Stimulated activated CD4-positive, alpha-beta T cell treated with anti-CD3 and anti-CD28 coated beads, Interleukin-2, amount 100 ng/mL, for 24 hours (primary cell): ENCODE measurements around the gene SELPLG.
A peak's percentile ranks its signal among the peaks of the same experiment; 100 is the strongest.

Experiments
- DNase-seq, 2 donors: peaks; one replicate each; pipeline ENCODE4 v3.0.0-alpha.2; 2020

The SELPLG gene

DNA sequence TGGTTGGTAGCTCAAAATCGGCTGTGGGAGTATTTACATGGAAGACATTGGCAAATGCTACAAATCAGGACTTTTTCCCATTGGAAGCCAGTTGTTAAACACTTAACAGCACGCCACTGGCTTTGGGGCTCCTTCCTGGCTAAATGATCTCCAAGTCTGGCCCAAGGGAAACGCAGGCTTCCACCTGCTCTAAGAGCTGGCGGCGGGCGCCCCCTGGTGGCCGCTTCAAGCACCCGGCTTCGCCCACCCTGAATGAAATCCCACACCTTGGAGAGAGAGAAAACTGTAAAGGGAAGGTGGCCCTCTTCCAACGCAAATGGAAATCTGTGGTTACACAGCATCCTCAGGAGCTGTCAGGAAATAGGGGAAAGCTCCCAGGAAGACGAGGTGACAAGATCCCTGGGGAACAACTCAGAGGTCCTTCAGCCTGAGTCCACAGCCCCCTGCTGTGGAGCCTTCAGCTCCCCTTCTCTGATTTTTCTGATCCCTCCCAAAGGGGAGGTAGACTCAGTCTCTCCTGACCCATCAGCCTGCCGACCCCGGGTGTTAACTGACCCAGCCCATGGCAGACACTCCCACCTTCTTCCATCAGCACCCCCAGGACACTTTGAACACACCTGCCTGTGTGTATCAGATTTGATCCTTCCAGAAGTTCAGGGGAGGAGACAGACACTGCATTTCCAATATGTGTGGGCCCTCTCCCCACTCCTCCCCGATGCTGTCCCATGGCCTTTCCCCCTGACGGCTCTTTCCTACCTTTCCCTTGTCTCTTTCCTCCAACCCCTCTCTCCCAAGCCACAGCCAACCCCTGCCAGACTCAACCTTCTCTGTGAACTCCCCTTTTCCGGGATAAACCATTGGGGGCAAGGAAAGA is 15.4 kb downstream of the SELPLG start:
- DNase-seq = peak; percentile 85

- peak; percentile 77 to 81 for DNase-seq
Observed at GRCh38 chr12:108616941-108617858, 16.5 kb downstream of the SELPLG start.

DNA sequence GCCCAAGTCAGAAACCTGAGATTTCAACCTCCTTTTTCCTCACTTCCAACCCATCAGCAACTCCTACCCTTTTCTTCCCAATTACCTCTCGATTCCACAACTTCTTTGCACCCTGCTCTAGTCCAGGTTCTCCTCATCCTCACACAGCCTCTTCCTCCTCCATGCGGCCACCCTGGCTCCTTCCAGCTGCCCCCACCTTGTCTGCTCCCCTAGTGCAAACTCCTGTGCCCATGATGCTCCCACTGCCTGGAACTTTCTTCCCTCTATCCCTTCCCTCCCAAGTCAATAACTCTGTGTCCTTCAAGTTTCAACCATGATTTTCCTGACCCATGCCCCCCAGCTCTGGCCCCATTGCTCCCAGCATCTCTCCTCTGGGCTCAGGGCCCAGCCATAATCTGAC is 17.3 kb downstream of the SELPLG start:
- DNase-seq = no peak

- no peak for DNase-seq
Observed at GRCh38 chr12:108615918-108616317, 17.8 kb downstream of the SELPLG start.

- DNase-seq = no peak
Observed at GRCh38 chr12:108614639-108615038, 19.1 kb downstream of the SELPLG start.

DNA sequence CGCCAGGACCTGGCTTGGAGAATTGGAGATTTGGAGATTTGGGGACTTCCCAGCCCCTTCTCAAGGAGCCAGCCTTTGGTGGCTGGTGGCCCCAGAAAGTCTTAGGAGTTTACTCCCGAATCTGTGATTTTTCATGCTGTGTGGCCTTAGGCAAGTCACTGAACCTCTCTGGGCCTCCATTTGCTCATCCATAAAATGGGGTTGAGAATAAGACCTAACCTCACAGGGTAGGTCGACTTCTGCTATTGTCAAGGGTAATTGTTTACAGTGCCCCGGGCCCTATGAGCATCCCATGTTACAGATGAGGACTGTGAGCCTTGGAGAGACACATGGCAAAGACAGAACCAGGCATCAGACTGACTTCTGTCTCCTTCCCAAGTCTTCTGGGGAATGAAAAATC is 19.7 kb downstream of the SELPLG start:
- no peak for DNase-seq

DNA sequence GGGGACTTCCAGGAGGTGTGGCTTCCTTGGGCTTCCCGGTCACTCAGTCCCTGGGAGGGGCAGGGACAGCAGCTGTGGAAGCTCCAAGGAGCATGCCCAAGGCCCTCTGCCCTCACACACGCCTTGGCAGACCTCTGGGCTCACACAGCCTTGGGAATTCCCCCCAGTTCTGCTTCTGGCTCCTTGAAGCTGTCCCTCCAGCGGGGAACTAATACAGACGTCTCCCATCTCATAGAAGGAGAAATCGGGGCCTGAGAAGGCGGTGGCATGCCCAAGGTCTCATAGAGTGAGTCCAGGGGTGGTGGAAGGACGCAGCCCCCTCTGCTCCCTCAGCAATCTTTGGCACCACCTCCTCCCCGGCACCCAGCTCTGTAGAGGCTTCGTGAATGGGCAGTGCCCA is 20.1 kb downstream of the SELPLG start:
- no peak for DNase-seq

GRCh38 chr12:108612788-108613282 is 20.9 kb downstream of the SELPLG start:
- DNase-seq = no peak

- peak; percentile 64 to 69 for DNase-seq
Observed at GRCh38 chr12:108611884-108612415, 21.7 kb downstream of the SELPLG start.

- DNase-seq = no peak
Observed at GRCh38 chr12:108610856-108611605, 22.7 kb downstream of the SELPLG start.

DNA sequence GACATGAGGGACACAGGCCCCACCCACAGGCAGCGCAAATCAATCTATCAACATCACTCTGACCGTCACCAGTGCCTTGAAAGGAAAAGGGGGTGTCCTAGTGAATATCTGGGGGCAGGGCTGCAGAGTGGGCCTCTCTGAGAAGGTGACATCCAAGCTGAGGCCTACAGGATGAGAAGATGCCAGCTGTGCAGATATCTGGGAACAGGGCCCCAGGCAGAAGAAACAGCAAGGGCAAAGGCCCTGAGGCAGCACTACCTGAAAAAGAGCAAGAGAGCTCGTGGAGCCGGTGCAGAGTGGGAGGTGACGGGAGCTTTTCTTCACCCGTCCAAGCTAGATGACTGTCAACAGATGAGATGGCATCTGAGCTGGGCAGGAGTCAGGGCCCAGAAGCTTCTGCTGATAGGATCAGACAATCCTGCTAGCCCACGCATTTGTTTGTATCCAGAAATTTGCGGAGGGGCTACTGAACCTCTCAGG is 23.3 kb downstream of the SELPLG start:
- no peak for DNase-seq

- DNase-seq = no peak
Observed at GRCh38 chr12:108609537-108610335, 24.0 kb downstream of the SELPLG start.

DNA sequence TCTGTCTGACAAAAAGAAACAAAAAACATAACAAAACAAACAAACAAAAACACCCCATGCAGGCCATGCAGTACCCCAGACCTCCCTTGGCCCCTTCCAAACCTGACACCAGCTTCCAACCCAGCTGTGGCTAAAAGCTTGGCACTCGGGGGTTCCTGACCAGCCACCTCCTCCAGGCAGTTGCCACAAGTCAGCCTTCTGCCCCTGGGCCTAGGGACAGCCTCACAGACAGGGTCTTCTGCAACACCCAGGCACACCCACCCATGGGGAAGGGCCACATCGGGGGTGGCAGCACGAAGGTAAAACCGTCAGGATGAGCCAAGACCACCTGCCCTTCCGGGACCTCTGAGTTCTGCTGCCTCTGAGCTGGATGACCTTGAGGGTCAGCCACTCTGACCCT is 25.1 kb downstream of the SELPLG start:
- no peak for DNase-seq

DNA sequence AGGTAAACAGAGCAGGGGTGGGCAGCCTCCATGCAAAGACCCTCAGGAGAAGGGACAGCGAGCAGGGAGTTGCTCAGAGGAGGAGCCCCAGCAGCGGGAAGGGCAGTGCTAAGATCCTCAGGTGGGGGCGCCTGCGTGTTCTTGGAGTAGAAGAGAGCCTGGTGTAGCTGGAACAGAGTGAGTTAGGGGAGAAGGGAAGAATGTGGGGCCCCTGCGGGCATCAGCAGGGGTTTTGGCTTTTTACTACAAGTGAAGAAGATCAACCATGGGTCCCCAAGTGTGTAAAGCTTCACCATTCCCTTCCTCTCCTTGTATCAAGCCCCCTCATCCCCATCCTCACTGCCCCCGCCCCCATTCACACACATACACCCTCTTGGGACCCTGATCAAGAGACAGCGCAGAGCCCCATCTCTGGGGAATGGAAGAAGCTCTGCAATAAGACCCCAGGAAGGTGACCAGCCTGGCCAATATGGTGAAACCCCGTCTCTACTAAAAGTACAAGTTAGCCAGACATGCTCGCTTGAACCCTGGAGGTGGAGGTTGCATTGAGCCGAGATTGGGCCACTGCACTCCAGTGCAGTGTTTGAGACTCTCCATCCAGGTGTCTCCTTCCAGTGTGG is 25.6 kb downstream of the SELPLG start:
- no peak for DNase-seq

DNA sequence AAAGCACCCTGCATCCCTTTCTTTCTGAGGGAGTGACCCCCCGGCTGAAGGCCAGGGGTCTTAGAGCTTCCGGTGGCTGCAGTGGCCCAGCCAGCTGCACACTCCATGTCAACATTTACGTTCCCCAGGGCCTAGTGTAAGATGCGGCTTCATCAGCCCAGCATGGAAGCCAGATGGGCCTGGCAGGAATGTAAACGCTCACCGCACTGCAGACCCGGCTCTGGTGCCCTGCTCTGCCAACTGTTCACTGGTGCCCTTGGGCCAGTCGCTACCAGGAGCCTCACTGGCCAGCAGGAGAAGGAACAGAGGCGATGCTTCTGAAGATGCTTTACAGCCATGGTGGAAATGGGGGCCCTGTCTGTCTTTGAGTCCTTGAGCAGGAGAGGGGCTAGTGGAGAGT is 27.2 kb downstream of the SELPLG start:
- DNase-seq = no peak

GRCh38 chr12:108605690-108606406 is 27.8 kb downstream of the SELPLG start:
- DNase-seq = no peak

- DNase-seq = no peak
Observed at GRCh38 chr12:108605000-108605689, 28.5 kb downstream of the SELPLG start.

DNA sequence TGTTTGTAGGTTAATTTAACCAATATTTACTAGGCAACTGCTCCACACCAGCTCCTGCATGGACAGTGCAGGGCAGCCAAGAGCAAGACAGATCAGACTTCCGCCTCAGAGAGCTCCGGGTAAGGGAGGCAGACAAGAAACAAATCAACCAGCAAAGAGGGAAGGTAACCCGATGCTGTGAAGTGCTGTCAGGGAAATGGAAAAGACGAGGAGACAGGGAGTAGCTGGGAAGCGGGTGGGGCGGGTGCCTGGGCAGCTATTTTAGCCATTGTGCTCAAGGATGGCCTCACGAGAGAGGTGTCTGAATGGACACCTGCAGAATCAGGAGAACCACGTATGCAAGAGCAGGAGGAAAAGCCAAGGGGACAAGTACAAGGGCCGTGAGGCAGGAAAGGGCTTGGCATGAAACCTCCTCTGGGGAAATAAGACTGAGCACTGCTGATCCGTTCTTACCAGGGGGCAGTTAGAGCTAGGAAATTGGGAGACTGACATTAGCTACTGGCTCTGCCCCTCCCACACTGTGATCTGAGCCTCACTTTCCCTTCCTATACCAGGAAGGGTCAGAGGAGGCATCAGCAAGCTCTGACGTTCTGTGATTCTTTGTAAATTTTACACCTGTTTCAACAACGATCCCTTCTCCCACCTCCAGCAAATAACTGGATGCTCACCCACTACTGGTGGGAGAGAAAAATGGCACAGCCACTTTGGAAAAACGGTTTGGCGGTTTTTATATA is 29.3 kb downstream of the SELPLG start:
- DNase-seq = no peak

GRCh38 chr12:108603743-108604142 is 30.0 kb downstream of the SELPLG start:
- no peak for DNase-seq
